Measurements from ENCODE around the gene ID3. TPM values are rescaled to one million over a fixed set of nuclear protein-coding genes. Genes with fewer than 3 reads are reported as not detected.

The ID3 gene
- total and polyA plus RNA-seq, 2 of the 8 experiments (the other 6 are each of a cell fraction or from before 2014, with no cell fraction given): 240 to 304 TPM

- H3K79me2 ChIP-seq (ENCODE audit: control insufficient read depth in 1 of 2, insufficient read depth in 2 of 2, low read length in 2 of 2): no peaks in the 10 kb centered on the region
- H4K20me1 ChIP-seq (replicated peaks in 1 of 2; ENCODE audit: control insufficient read depth in 1 of 2, insufficient read depth in 2 of 2, low read length in 2 of 2): peaks cover 0 to 3% of the 10 kb centered on the region in 2 experiments
- no peak overlapping the region for H3K9ac ChIP-seq (replicated peaks in 1 of 4; ENCODE audit: extremely low read depth in 1 of 4, low read depth in 3 of 4, low read length in 3 of 4)
- H4K91ac ChIP-seq (replicated peaks; ENCODE audit: insufficient read length, low read length): no peak overlapping the region
- no peak overlapping the region for H3K23ac ChIP-seq (ENCODE audit: insufficient read length)
- FAIRE-seq (no peak), DNase-seq (ENCODE audit: low read depth in 1 of 2, low spot score in 2 of 2) (no peak)
- H4K8ac ChIP-seq (ENCODE audit: extremely low read depth, insufficient read depth, low read length): no peak overlapping the region
- no peak overlapping the region for H3K14ac ChIP-seq (ENCODE audit: insufficient read length)
- no peak overlapping the region for H4K5ac ChIP-seq (ENCODE audit: insufficient read length, low read depth, low read length)
- H2AK5ac ChIP-seq (ENCODE audit: low read depth, low read length): no peak overlapping the region
- no peak overlapping the region for H3K27ac ChIP-seq (ENCODE audit: low read depth, low read length)
- ChIA-PET POLR2A (ENCODE audit: partially characterized antibody) (interaction anchor here (0.9 to 1.0 kb wide), 3 partner anchors 14 to 36 kb away, joined by 3 read pairs; no protein-coding TSS in a partner anchor), CTCF (ENCODE audit: partially characterized antibody) (interaction anchor here (0.9 to 16.2 kb wide), 4 partner anchors 15 to 41 kb away, joined by 3 to 230 read pairs (median 4); no protein-coding TSS in a partner anchor)
- H3K4ac ChIP-seq (replicated peaks; ENCODE audit: insufficient read length, low read depth, low read length): no peak overlapping the region
- H3K56ac ChIP-seq (replicated peaks; ENCODE audit: insufficient read length, low read depth, low read length): no peak overlapping the region
- H2BK15ac ChIP-seq (ENCODE audit: low read length): no peak overlapping the region
- peaks cover 6 to 17% (median 9%) of the 10 kb centered on the region in 4 experiments for H3K4me1 ChIP-seq (replicated peaks in 1 of 4; ENCODE audit: control insufficient read depth in 3 of 4, insufficient read depth in 4 of 4, low read length in 3 of 4)
- no peak overlapping the region for H2BK12ac ChIP-seq (ENCODE audit: low read depth, low read length)
- no peak overlapping the region for H3K4me3 ChIP-seq (ENCODE audit: extremely low read depth in 1 of 4, insufficient read depth in 2 of 4, low read depth in 3 of 4, low read length in 4 of 4)
- no peak overlapping the region for H2AFZ ChIP-seq (ENCODE audit: low read length)
- H2BK5ac ChIP-seq (ENCODE audit: low read depth, low read length): no peak overlapping the region
- WGBS, 2 experiments (ENCODE audit: extremely low coverage in 1 of 2, insufficient coverage in 1 of 2, insufficient read length in 1 of 2, insufficient replicate concordance in 2 of 2, low coverage in 1 of 2, low lambda C conversion rate in 2 of 2, missing lambda C conversion rate in 1 of 2): 96% methylated on average over 16 of the region's 16 CpGs; no CpG with 5 or more reads in 1 of the 2 experiments
- H2BK120ac ChIP-seq (replicated peaks; ENCODE audit: low read depth, low read length): no peak overlapping the region
- no peak overlapping the region for H3K18ac ChIP-seq (ENCODE audit: extremely low read depth, low read length)
- H2BK20ac ChIP-seq (ENCODE audit: low read length): no peak overlapping the region
- H3K79me1 ChIP-seq (ENCODE audit: low read depth, low read length): peaks cover 5% of the 10 kb centered on the region
- no peaks in the 10 kb centered on the region for H3K23me2 ChIP-seq (ENCODE audit: low read depth, low read length)
- no peaks in the 10 kb centered on the region for H3K9me3 ChIP-seq (ENCODE audit: insufficient read depth in 2 of 2, low read depth in 1 of 2, low read length in 1 of 2)
- no peak for TF ChIP-seq POLR2AphosphoS5 (IDR thresholded peaks at IDR 0.05; ENCODE audit: low read depth, low read length)
- TF ChIP-seq TAF7 (optimal IDR thresholded peaks at IDR 0.05; ENCODE audit: borderline replicate concordance, low read depth, low read length): no peak
- peak; percentile 57; the same call in 1 of the 2 replicates for TF ChIP-seq SP1 (IDR thresholded peaks at IDR 0.05; ENCODE audit: low read depth, low read length)
- H3K36me3 ChIP-seq (ENCODE audit: control insufficient read depth in 2 of 4, insufficient read depth in 4 of 4, low read length in 3 of 4): peaks cover 0 to 3% (median 1%) of the 10 kb centered on the region in 4 experiments; a peak in 3 of 8 replicates
- H3K27me3 ChIP-seq (replicated peaks in 1 of 4; ENCODE audit: control insufficient read depth in 3 of 4, extremely low read depth in 1 of 4, insufficient read depth in 3 of 4, low read length in 3 of 4): no peaks in the 10 kb centered on the region
- no peak overlapping the region for H3K4me2 ChIP-seq (ENCODE audit: insufficient read depth in 1 of 2, low read depth in 2 of 2, low read length in 2 of 2)
These were observed 37.7 kb downstream of the ID3 start for GRCh38 chr1:23521588-23521987.

Measured in H1 (cell line).